LHCN-M2 (cell line): ENCODE measurements around the gene LAMA4. TPM values are rescaled to one million over a fixed set of nuclear protein-coding genes. Genes with fewer than 3 reads are reported as not detected.

Experiments used
- DNase-seq: peaks from one replicate; pipeline ENCODE4 v3.0.0-alpha.2; 2012; ENCODE audit warnings: low read depth
- total RNA-seq: library from RNA; depleted of rRNA; stranded (reverse); fragments of >200 nt; gene quantifications from 2 replicates; pipeline ENCODE4 v1.2.3, GENCODE V29; 2014

LAMA4 gene
- total RNA-seq, 1 experiment from 2014 or later, result 6.5 TPM

GRCh38 chr6:112279031-112279935, 24.9 kb upstream of the LAMA4 start:
- DNase-seq, result no peak

- no peak for DNase-seq
Measured at GRCh38 chr6:112275365-112275764, 21.0 kb upstream of the LAMA4 start.

GRCh38 chr6:112274774-112275173, 20.4 kb upstream of the LAMA4 start:
- no peak for DNase-seq

- no peak for DNase-seq
Measured at GRCh38 chr6:112272799-112273198, 18.4 kb upstream of the LAMA4 start.

- no peak for DNase-seq
Measured at GRCh38 chr6:112270756-112271155, 16.4 kb upstream of the LAMA4 start.

GRCh38 chr6:112269979-112270566, 15.7 kb upstream of the LAMA4 start:
- no peak for DNase-seq

GRCh38 chr6:112269114-112269513, 14.7 kb upstream of the LAMA4 start:
- peak; percentile 57 for DNase-seq

- DNase-seq, result no peak
Measured at GRCh38 chr6:112268654-112269053, 14.3 kb upstream of the LAMA4 start.

GRCh38 chr6:112268019-112268418, 13.7 kb upstream of the LAMA4 start:
- DNase-seq, result no peak

GRCh38 chr6:112266331-112266730, 12.0 kb upstream of the LAMA4 start:
- DNase-seq, result no peak

GRCh38 chr6:112259337-112259675, 4.9 kb upstream of the LAMA4 start:
- no peak for DNase-seq

GRCh38 chr6:112258642-112259336, 4.4 kb upstream of the LAMA4 start:
- peak; percentile 33 for DNase-seq

GRCh38 chr6:112257178-112257855, 3.0 kb upstream of the LAMA4 start:
- DNase-seq, result no peak

- DNase-seq, result no peak
Measured at GRCh38 chr6:112254921-112255320, 554 bp upstream of the LAMA4 start.

- no peak for DNase-seq
Measured at GRCh38 chr6:112253498-112253840, 898 bp downstream of the LAMA4 start.

- no peak for DNase-seq
Measured at GRCh38 chr6:112252571-112253497, 1.5 kb downstream of the LAMA4 start.

GRCh38 chr6:112251171-112251875, 3.0 kb downstream of the LAMA4 start:
- no peak for DNase-seq

- DNase-seq, result no peak
Measured at GRCh38 chr6:112249489-112249888, 4.9 kb downstream of the LAMA4 start.

- no peak for DNase-seq
Measured at GRCh38 chr6:112247275-112247674, 7.1 kb downstream of the LAMA4 start.

- peak; percentile 40 for DNase-seq
Measured at GRCh38 chr6:112245511-112246203, 8.7 kb downstream of the LAMA4 start.
